Lower leg skin (tissue), 3 donors: Measurements from ENCODE around the gene GNG12.

Source experiments
- POLR2A ChIP-seq, 2 donors: fragments of 450-650 bp; IDR thresholded peaks; one replicate each; pipeline ENCODE4 v1.6.1; 2016 to 2017; ENCODE audit warnings: antibody characterized with exemption in 2 of 2, mild to moderate bottlenecking in 1 of 2, moderate library complexity in 1 of 2
- TF ChIP-seq, protein P1 (sequence below), 3 donors: fragments of 450-650 bp; IDR thresholded peaks; one replicate each; pipeline ENCODE4 v1.5.1; 2016; ENCODE audit warnings: antibody characterized with exemption in 3 of 3, mild to moderate bottlenecking in 3 of 3, moderate library complexity in 2 of 3

GRCh38 chr1:67850611-67851075 is 17.4 kb upstream of the GNG12 start:
- TF ChIP-seq, protein P1, sequence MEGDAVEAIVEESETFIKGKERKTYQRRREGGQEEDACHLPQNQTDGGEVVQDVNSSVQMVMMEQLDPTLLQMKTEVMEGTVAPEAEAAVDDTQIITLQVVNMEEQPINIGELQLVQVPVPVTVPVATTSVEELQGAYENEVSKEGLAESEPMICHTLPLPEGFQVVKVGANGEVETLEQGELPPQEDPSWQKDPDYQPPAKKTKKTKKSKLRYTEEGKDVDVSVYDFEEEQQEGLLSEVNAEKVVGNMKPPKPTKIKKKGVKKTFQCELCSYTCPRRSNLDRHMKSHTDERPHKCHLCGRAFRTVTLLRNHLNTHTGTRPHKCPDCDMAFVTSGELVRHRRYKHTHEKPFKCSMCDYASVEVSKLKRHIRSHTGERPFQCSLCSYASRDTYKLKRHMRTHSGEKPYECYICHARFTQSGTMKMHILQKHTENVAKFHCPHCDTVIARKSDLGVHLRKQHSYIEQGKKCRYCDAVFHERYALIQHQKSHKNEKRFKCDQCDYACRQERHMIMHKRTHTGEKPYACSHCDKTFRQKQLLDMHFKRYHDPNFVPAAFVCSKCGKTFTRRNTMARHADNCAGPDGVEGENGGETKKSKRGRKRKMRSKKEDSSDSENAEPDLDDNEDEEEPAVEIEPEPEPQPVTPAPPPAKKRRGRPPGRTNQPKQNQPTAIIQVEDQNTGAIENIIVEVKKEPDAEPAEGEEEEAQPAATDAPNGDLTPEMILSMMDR (IDR thresholded peaks at IDR 0.05): no peak
- no peak for TF ChIP-seq POLR2A (IDR thresholded peaks at IDR 0.05)
